SW 1271 (cell line): ENCODE data around the gene GBX1.
A peak's percentile ranks its signal among the peaks of the same experiment; 100 is the strongest.

Experiments used
- DNase-seq, 2 experiments: peaks; one replicate each; lab custom pipeline; 2025; lab: John Stamatoyannopoulos, UW

The GBX1 gene

GRCh38 chr7:151173386-151174245 is 6.1 kb upstream of the GBX1 start:
- DNase-seq = no peak

- DNase-seq = peak; percentile 25 to 60
Observed at GRCh38 chr7:151172273-151173141, 5.0 kb upstream of the GBX1 start.

- no peak for DNase-seq
Observed at GRCh38 chr7:151168787-151169162, 1.3 kb upstream of the GBX1 start.

GRCh38 chr7:151168003-151168786 is 701 bp upstream of the GBX1 start:
- peak in 1 of 2 experiments; percentile 12 for DNase-seq

GRCh38 chr7:151166629-151167196 is 781 bp downstream of the GBX1 start:
- DNase-seq = no peak

GRCh38 chr7:151161757-151162156 is 5.7 kb downstream of the GBX1 start:
- no peak for DNase-seq

- no peak for DNase-seq
Observed at GRCh38 chr7:151157645-151158329, 9.7 kb downstream of the GBX1 start.

- DNase-seq = no peak
Observed at GRCh38 chr7:151152643-151153513, 14.6 kb downstream of the GBX1 start.

GRCh38 chr7:151150388-151150787 is 17.1 kb downstream of the GBX1 start:
- no peak for DNase-seq

- no peak for DNase-seq
Observed at GRCh38 chr7:151148319-151149259, 18.9 kb downstream of the GBX1 start.

- DNase-seq = no peak
Observed at GRCh38 chr7:151146761-151147160, 20.7 kb downstream of the GBX1 start.

- no peak for DNase-seq
Observed at GRCh38 chr7:151144387-151144786, 23.1 kb downstream of the GBX1 start.

GRCh38 chr7:151143261-151144015 is 24.1 kb downstream of the GBX1 start:
- no peak for DNase-seq

- no peak for DNase-seq
Observed at GRCh38 chr7:151142686-151143040, 24.8 kb downstream of the GBX1 start.

- DNase-seq = no peak
Observed at GRCh38 chr7:151141855-151142685, 25.4 kb downstream of the GBX1 start.

- no peak for DNase-seq
Observed at GRCh38 chr7:151141311-151141854, 26.1 kb downstream of the GBX1 start.

GRCh38 chr7:151140826-151141225 is 26.7 kb downstream of the GBX1 start:
- DNase-seq = no peak
